Measurements from ENCODE around the gene GRK2. TPM values are rescaled to one million over a fixed set of nuclear protein-coding genes. Genes with fewer than 3 reads are reported as not detected.

GRK2 gene
- total RNA-seq, 4 donors from 2014 or later, result 44.0 to 76.9 (median 64.8) TPM

DNA sequence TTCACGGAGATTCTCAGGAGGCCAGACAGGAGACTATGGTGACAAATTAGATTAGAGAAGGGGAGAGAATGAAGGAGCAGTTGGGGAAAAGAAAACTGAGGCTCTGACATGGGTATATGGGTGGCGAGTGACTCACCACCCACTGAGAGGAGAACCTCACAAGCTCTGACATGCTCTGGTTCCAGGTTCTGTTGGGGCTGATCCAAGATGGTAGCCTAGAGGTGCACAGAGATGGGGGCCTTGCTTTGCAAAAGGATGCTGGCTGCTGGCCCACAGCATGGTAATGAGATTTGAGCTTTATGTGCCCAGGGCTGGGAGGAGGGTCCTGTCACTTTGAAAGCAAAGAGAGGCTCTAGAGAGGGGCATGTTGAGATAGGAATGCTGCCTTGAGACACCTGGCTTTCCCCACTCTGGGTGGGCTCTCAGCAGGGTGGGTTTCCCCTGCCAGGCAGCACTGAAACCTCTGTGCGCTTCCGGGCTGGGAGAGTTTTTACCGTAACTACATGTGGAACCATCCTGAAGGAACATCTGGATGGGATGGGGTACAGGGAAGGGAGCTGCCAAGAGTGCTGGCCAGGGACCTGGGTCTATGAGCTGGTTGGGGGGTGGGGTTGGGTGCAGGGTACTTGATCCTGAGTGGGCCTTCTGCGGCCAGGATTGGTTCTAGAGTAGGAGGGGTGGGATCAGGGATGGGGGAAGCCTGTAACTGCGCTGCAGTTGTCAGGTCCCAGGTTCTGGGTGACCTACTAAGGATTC is 1.2 kb upstream of the GRK2 start:
- Histone ChIP-seq H3K4me3 (no peak overlapping the region), H3K36me3 (peaks cover 0 to 5% of the 10 kb centered on the region in 2 donors), H3K9me3 (no peaks in the 10 kb centered on the region), H3K27me3 (no peaks in the 10 kb centered on the region), H3K27ac (peak overlapping the region in 3 of 4 donors; percentile 83 to 88 (median 83)), H3K4me1 (peaks cover 6 to 77% (median 45%) of the 10 kb centered on the region in 3 donors)
- no peak for TF ChIP-seq POLR2A (IDR thresholded peaks at IDR 0.05)
- no peak for TF ChIP-seq EP300 (IDR thresholded peaks at IDR 0.05)
- TF ChIP-seq, protein P1, sequence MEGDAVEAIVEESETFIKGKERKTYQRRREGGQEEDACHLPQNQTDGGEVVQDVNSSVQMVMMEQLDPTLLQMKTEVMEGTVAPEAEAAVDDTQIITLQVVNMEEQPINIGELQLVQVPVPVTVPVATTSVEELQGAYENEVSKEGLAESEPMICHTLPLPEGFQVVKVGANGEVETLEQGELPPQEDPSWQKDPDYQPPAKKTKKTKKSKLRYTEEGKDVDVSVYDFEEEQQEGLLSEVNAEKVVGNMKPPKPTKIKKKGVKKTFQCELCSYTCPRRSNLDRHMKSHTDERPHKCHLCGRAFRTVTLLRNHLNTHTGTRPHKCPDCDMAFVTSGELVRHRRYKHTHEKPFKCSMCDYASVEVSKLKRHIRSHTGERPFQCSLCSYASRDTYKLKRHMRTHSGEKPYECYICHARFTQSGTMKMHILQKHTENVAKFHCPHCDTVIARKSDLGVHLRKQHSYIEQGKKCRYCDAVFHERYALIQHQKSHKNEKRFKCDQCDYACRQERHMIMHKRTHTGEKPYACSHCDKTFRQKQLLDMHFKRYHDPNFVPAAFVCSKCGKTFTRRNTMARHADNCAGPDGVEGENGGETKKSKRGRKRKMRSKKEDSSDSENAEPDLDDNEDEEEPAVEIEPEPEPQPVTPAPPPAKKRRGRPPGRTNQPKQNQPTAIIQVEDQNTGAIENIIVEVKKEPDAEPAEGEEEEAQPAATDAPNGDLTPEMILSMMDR (IDR thresholded peaks at IDR 0.05), result no peak
- no peak for TF ChIP-seq POLR2AphosphoS5 (IDR thresholded peaks at IDR 0.05)
- ATAC-seq, result no peak
- WGBS, 2 donors (ENCODE audit: low coverage in 1 of 2), result 82 to 90% methylated on average over 2 to 3 of the region's 7 CpGs

DNA sequence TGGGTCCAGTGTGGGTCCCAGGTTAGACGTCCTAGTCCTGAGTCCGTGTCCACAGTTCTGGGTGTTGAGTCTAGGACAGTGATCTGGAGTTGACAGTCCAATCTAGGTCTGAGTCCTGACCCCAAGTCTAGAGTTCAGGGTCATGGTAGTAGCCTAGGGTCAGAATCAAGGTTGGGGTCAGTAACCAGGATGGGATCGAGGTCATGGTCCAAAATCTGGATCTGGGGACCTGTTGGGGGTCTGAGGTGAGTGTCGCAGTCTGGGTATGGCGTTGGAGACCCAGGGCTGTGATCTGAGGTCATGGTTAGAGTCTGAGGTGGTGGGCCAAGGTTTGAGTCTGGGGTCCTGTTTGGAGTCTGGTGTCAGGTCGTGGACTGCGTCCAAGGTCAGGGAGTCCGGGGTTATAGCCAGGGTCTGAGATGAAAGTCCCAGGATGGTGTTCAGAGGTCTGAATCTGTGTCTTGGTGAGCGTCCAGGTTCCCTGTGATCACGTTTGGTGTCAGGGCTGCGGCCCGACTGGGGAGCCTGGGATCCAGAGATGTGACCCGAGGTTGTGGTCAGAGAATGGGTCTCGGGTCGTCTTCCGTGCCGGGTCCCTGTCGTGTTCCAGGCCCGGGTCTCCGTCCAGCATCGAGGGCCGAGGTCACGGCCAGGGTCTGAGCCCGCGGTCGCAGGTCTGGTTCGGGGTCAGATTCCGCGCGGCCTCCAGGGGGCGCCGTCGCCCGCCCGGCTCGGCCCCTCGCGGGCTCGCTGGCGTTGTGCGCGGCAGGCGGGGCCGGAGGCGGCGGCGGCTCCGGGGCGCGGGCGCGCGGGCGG is 432 bp upstream of the GRK2 start:
- Histone ChIP-seq H3K4me1 (peaks cover 7 to 84% (median 53%) of the 10 kb centered on the region in 3 donors), H3K9me3 (no peaks in the 10 kb centered on the region), H3K36me3 (peaks cover 0 to 5% of the 10 kb centered on the region in 2 donors), H3K4me3 (peak overlapping the region in 1 of 2 donors; percentile 96), H3K27me3 (no peaks in the 10 kb centered on the region), H3K27ac (peak overlapping the region; percentile 16 to 88 (median 83))
- 74% methylated on average over 3 of the region's 54 CpGs; no CpG with 5 or more reads in 1 of the 2 donors for WGBS, 2 donors (ENCODE audit: low coverage in 1 of 2)
- ATAC-seq, result peak; percentile 82
- TF ChIP-seq POLR2A (IDR thresholded peaks at IDR 0.05), result no peak
- TF ChIP-seq EP300 (IDR thresholded peaks at IDR 0.05), result no peak
- TF ChIP-seq, protein P1 (IDR thresholded peaks at IDR 0.05), result peak in 3 of 4 experiments; percentile 77 to 94 (median 94)

DNA sequence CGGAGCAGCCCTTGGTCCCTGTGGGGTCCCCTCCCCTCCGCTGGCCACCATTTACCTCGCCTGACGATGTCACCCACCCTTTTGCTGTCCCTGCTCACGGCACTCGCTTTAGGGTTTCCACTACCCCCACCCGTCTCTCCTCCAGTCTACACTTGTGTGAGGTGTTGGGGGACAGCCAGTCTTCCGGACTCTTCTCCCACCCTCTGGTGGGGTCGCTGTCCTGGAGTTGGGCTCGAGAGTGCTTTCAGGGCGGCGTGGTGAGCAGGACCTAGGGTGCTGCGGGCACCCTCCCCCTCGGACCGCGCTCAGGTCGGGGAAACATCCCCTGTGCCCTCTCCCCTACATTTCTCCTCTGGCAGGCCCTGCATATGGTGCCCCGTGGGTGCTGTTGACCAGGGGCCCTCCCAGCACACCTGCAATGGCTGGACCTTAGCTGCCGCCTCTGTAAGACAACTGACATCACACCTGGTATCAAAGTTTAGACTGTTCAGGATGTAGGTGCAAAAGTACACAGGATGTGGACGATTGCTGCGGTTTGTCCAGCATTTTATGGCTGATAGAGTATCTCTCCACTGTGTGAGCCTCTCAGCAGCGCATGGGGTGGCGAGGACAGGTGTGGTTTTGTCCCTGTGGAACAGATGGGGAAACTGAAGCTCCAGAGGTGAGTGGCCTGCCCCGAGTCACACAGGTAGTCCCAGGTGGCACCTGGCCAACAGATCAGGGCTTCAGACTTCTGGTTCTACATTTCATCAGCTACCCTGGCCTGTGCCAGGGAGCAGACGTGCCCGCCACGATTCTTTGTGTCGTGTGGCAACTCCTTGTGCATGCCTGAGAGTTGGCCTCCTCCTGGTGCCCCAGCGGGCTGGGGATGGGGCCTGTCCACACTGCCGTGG is 1.2 kb downstream of the GRK2 start:
- no peak for TF ChIP-seq EP300 (IDR thresholded peaks at IDR 0.05)
- peak overlapping the region; percentile 19 to 92 (median 88) for H3K27ac ChIP-seq
- H3K4me3 ChIP-seq, result peak overlapping the region; percentile 66 to 96
- H3K27me3 ChIP-seq, result no peaks in the 10 kb centered on the region
- H3K36me3 ChIP-seq, result peaks cover 0 to 15% of the 10 kb centered on the region in 2 donors
- no peak for ATAC-seq
- WGBS, 2 donors (ENCODE audit: low coverage in 1 of 2), result 3 to 26% methylated on average over 5 to 8 of the region's 30 CpGs
- no peaks in the 10 kb centered on the region for H3K9me3 ChIP-seq
- H3K4me1 ChIP-seq, result peaks cover 7 to 84% (median 66%) of the 10 kb centered on the region in 3 donors

- Histone ChIP-seq H3K27ac (peak overlapping the region in 3 of 4 donors; percentile 88 to 92 (median 88)), H3K36me3 (peaks cover 0 to 16% of the 10 kb centered on the region in 2 donors), H3K4me1 (peaks cover 7 to 84% (median 67%) of the 10 kb centered on the region in 3 donors), H3K27me3 (no peaks in the 10 kb centered on the region), H3K4me3 (peak overlapping the region in 1 of 2 donors; percentile 96), H3K9me3 (no peaks in the 10 kb centered on the region)
- no peak for ATAC-seq
- WGBS, 2 donors (ENCODE audit: low coverage in 1 of 2), result 54 to 57% methylated on average over 4 to 8 of the region's 21 CpGs
- TF ChIP-seq, protein P1 (IDR thresholded peaks at IDR 0.05), result no peak
- TF ChIP-seq POLR2A (IDR thresholded peaks at IDR 0.05) (no peak), POLR2AphosphoS5 (IDR thresholded peaks at IDR 0.05) (no peak), EP300 (IDR thresholded peaks at IDR 0.05) (no peak)
Measured at GRCh38 chr11:67268081-67268961, 2.0 kb downstream of the GRK2 start.
